GM18870 (cell line): ENCODE measurements around the gene ATL1.
"Not testable (repeated sequence)": the region's sequence is repeated elsewhere in the genome, so short reads cannot be mapped to it uniquely, and the experiment has no call there.

ENCODE experiments used
- ATAC-seq: cut with Tn5 transposase; IDR thresholded peaks from one replicate; pipeline ENCODE4 v1.9.1; 2021; ENCODE audit warnings: moderate library complexity; ENCODE audit not compliant: unreplicated experiment

The ATL1 gene

GRCh38 chr14:50534416-50534815 lies 25.5 kb upstream of the ATL1 start:
- no peak for ATAC-seq

- no peak for ATAC-seq
These were observed 24.9 kb upstream of the ATL1 start for GRCh38 chr14:50534997-50535396.

GRCh38 chr14:50538034-50538433 lies 21.9 kb upstream of the ATL1 start:
- not testable (repeated sequence) for ATAC-seq

GRCh38 chr14:50539051-50539450 lies 20.9 kb upstream of the ATL1 start:
- ATAC-seq, result no peak

GRCh38 chr14:50541159-50541567 lies 18.8 kb upstream of the ATL1 start:
- no peak for ATAC-seq

GRCh38 chr14:50542941-50543418 lies 17.0 kb upstream of the ATL1 start:
- peak; percentile 65 for ATAC-seq

- ATAC-seq, result no peak
These were observed 15.0 kb upstream of the ATL1 start for GRCh38 chr14:50544911-50545310.

GRCh38 chr14:50545618-50546017 lies 14.3 kb upstream of the ATL1 start:
- ATAC-seq, result no peak

- no peak for ATAC-seq
These were observed 9.7 kb upstream of the ATL1 start for GRCh38 chr14:50550294-50550693.

- no peak for ATAC-seq
These were observed 8.1 kb upstream of the ATL1 start for GRCh38 chr14:50551877-50552276.

GRCh38 chr14:50552796-50553195 lies 7.1 kb upstream of the ATL1 start:
- not testable (repeated sequence) for ATAC-seq

GRCh38 chr14:50560931-50561285 lies 963 bp downstream of the ATL1 start:
- ATAC-seq, result no peak

- no peak for ATAC-seq
These were observed 2.9 kb downstream of the ATL1 start for GRCh38 chr14:50562841-50563240.

- ATAC-seq, result no peak
These were observed 9.8 kb downstream of the ATL1 start for GRCh38 chr14:50569714-50570274.

GRCh38 chr14:50573862-50574261 lies 13.9 kb downstream of the ATL1 start:
- ATAC-seq, result no peak

- ATAC-seq, result no peak
These were observed 15.8 kb downstream of the ATL1 start for GRCh38 chr14:50575769-50576168.

GRCh38 chr14:50577982-50578381 lies 18.0 kb downstream of the ATL1 start:
- no peak for ATAC-seq

GRCh38 chr14:50578433-50578832 lies 18.5 kb downstream of the ATL1 start:
- no peak for ATAC-seq

- ATAC-seq, result no peak
These were observed 30.5 kb downstream of the ATL1 start for GRCh38 chr14:50590464-50590863.

GRCh38 chr14:50594577-50595316 lies 34.8 kb downstream of the ATL1 start:
- no peak for ATAC-seq

GRCh38 chr14:50598765-50599164 lies 38.8 kb downstream of the ATL1 start:
- ATAC-seq, result no peak

- no peak for ATAC-seq
These were observed 39.9 kb downstream of the ATL1 start for GRCh38 chr14:50599700-50600444.
